Ishikawa (cell line): ENCODE results near the gene IGF2BP1.

ENCODE experiments used
- CEBPB ChIP-seq: IDR thresholded peaks from 2 replicates; pipeline ENCODE4 v1.6.1; 2012
- CREB1 ChIP-seq: IDR thresholded peaks from 2 replicates; pipeline ENCODE4 v1.6.1; 2012; ENCODE audit warnings: low read depth
- EGR1 ChIP-seq: IDR thresholded peaks from 2 replicates; pipeline ENCODE4 v1.6.1; 2012
- EP300 ChIP-seq: IDR thresholded peaks from 2 replicates; pipeline ENCODE4 v1.6.1; 2012; ENCODE audit warnings: borderline replicate concordance
- FOXM1 ChIP-seq: IDR thresholded peaks from 2 replicates; pipeline ENCODE4 v1.6.1; 2012; ENCODE audit warnings: low read depth, borderline replicate concordance
- NFIC ChIP-seq: IDR thresholded peaks from 2 replicates; pipeline ENCODE4 v1.6.1; 2012
- RAD21 ChIP-seq: IDR thresholded peaks from 2 replicates; pipeline ENCODE4 v1.6.1; 2012; ENCODE audit warnings: low read depth
- TAF1 ChIP-seq: IDR thresholded peaks from 2 replicates; pipeline ENCODE4 v1.6.1; 2012; ENCODE audit warnings: low read depth, mild to moderate bottlenecking
- TCF12 ChIP-seq: IDR thresholded peaks from 2 replicates; pipeline ENCODE4 v1.6.1; 2012; ENCODE audit warnings: low read depth
- TEAD4 ChIP-seq: IDR thresholded peaks from 2 replicates; pipeline ENCODE4 v1.6.1; 2012
- YY1 ChIP-seq: IDR thresholded peaks from 2 replicates; pipeline ENCODE4 v1.6.1; 2012; ENCODE audit warnings: low read depth
- TF ChIP-seq, protein P1 (sequence below): IDR thresholded peaks from 2 replicates; pipeline ENCODE4 v1.6.1; 2012
- TF ChIP-seq, protein P2 (sequence below): IDR thresholded peaks from 2 replicates; pipeline ENCODE4 v1.6.1; 2012
- TF ChIP-seq, protein P3 (sequence below): IDR thresholded peaks from 2 replicates; pipeline ENCODE4 v1.6.1; 2012; ENCODE audit warnings: low read depth, mild to moderate bottlenecking

Gene IGF2BP1

DNA sequence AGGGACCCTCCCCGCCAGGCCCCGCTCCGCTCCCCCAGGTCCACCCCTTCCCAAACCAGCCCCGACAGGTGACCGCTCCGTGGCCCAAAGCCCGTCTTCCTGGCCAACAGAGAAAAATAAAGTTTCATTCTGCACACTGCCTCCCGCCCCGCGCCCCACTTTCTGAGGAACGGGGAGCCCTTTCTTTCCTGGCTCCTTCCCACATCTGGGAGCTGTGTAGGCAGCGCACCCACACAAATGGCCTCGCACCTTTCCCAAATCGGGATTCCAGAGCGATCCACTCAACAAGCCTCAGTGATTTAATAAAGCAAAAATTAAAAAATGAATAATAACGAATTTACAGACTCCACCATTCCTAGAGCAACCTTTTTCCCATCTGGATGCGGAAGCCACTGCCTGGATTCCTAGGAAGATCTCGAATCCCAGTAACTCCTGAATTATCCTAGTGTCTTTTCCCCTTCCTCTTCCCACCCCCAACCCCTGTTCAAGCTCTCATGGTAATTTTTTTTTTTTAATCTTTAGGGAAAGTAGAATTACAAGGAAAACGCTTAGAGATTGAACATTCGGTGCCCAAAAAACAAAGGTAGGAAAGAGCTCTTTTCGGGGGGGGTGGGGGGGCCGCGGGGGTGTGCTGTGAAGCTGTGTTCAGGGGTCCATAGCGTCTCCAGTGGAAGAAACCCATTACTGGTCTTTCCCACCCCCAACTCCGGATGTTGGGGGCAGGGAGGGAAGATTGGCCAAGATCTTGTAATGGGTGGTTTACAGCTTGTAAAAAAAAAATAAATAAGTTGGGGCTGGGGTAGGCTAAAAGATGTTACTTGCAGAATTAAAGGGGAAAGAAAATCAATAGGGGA lies 1.6 kb downstream of the IGF2BP1 start:
- TF ChIP-seq, protein P1, sequence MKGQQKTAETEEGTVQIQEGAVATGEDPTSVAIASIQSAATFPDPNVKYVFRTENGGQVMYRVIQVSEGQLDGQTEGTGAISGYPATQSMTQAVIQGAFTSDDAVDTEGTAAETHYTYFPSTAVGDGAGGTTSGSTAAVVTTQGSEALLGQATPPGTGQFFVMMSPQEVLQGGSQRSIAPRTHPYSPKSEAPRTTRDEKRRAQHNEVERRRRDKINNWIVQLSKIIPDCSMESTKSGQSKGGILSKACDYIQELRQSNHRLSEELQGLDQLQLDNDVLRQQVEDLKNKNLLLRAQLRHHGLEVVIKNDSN, result no peak
- no peak for TF ChIP-seq FOXM1
- no peak for TF ChIP-seq EGR1
- no peak for TF ChIP-seq TAF1
- TF ChIP-seq TCF12, result no peak
- TF ChIP-seq, protein P2, sequence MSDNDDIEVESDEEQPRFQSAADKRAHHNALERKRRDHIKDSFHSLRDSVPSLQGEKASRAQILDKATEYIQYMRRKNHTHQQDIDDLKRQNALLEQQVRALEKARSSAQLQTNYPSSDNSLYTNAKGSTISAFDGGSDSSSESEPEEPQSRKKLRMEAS, result no peak
- TF ChIP-seq CREB1, result no peak
- TF ChIP-seq CEBPB, result no peak
- TF ChIP-seq NFIC, result no peak
- TF ChIP-seq, protein P3, sequence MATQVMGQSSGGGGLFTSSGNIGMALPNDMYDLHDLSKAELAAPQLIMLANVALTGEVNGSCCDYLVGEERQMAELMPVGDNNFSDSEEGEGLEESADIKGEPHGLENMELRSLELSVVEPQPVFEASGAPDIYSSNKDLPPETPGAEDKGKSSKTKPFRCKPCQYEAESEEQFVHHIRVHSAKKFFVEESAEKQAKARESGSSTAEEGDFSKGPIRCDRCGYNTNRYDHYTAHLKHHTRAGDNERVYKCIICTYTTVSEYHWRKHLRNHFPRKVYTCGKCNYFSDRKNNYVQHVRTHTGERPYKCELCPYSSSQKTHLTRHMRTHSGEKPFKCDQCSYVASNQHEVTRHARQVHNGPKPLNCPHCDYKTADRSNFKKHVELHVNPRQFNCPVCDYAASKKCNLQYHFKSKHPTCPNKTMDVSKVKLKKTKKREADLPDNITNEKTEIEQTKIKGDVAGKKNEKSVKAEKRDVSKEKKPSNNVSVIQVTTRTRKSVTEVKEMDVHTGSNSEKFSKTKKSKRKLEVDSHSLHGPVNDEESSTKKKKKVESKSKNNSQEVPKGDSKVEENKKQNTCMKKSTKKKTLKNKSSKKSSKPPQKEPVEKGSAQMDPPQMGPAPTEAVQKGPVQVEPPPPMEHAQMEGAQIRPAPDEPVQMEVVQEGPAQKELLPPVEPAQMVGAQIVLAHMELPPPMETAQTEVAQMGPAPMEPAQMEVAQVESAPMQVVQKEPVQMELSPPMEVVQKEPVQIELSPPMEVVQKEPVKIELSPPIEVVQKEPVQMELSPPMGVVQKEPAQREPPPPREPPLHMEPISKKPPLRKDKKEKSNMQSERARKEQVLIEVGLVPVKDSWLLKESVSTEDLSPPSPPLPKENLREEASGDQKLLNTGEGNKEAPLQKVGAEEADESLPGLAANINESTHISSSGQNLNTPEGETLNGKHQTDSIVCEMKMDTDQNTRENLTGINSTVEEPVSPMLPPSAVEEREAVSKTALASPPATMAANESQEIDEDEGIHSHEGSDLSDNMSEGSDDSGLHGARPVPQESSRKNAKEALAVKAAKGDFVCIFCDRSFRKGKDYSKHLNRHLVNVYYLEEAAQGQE, result no peak

DNA sequence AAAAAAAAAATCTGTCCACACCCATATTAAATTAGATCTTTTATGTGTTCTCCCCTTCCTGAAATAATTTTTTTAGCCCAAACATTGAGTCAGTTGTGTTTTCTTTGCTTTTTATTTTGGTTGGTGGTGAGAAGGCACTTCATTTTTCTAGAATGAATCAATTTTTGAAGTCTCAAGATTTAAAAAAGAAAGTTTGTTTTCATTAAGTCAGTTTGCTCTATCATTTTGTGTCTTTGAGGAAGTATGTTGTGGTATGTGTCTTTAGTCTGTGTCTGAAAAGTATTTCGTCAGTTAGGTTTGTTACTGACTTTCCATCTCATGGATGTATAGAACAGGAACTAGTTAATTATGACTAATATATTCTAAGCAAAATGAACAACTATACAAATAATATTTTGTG lies 3.8 kb downstream of the IGF2BP1 start:
- TF ChIP-seq, protein P3, result no peak
- no peak for TF ChIP-seq TEAD4
- TF ChIP-seq CEBPB, result no peak
- no peak for TF ChIP-seq FOXM1
- no peak for TF ChIP-seq EGR1
- TF ChIP-seq TAF1, result no peak

DNA sequence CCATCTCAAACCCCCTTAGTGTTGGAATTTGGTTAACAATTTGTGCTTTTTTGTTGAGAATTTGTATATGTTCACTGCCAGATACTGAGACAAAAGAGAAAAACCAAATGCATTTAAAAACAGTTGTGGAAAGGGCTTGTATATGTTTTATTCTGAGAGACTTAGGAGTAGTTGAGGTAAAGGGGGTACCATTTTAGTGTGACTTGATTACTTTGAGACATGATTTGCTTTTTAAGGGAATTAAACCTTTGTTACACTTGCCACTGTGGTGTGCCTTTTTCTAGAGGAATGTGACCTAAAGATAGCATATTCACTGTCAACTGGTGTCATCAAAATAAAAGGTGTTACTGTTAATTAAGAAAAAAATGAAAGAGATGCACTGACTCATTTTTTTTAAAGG lies 4.5 kb downstream of the IGF2BP1 start:
- no peak for TF ChIP-seq EGR1

DNA sequence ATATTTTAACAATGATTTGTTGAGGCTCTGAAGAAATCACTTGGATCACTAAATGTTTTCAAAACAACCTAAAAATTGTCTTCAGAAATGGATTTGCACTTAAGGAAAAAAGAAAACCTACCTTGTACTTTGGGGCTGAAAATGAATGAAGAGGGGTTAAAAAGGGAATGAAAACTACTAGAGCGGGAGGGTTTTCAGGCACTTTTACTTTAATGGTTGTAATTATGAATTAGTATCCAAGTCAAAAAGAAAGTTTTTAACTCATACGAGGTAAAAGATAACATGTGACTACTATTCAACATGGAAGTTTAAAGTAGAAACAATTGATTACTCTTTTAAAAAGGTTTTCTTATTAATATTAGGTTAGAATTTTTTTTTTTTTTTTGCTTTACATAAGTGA lies 5.1 kb downstream of the IGF2BP1 start:
- TF ChIP-seq, protein P3, result no peak
- TF ChIP-seq NFIC (no peak), TEAD4 (no peak), CEBPB (no peak), FOXM1 (no peak), YY1 (no peak), RAD21 (no peak), EP300 (no peak), TAF1 (no peak)
- TF ChIP-seq, protein P2, result no peak
- TF ChIP-seq, protein P1, result no peak

DNA sequence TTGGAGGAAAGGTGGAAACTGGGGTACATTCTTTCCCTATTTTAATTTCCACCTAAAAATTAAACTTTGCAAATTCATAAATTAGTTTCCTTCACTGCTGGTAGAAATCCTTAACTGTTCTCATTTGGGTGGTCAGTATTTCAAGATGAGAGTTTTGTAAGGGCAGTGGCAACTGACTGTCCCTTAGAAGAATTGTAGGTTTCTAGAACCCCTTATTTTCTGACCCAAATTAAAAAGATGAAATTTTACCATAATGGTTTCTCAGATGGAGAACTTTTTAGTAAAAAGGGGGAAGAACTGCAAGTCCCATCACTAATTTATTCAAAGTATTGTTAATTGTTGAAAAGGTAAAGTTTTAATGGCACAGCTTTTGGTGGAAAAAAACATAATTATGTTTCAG lies 5.6 kb downstream of the IGF2BP1 start:
- TF ChIP-seq YY1 (no peak), EP300 (no peak), NFIC (no peak), FOXM1 (no peak), RAD21 (no peak), CEBPB (no peak), CREB1 (no peak), TAF1 (no peak)
- TF ChIP-seq, protein P2, result no peak
- TF ChIP-seq, protein P1, result no peak
